NCI-H2081 (cell line): Measurements from ENCODE around the gene PCDHGC4.

Experiments used
- DNase-seq, 2 experiments: peaks; one replicate each; lab custom pipeline; 2025; lab: John Stamatoyannopoulos, UW

The PCDHGC4 gene

DNA sequence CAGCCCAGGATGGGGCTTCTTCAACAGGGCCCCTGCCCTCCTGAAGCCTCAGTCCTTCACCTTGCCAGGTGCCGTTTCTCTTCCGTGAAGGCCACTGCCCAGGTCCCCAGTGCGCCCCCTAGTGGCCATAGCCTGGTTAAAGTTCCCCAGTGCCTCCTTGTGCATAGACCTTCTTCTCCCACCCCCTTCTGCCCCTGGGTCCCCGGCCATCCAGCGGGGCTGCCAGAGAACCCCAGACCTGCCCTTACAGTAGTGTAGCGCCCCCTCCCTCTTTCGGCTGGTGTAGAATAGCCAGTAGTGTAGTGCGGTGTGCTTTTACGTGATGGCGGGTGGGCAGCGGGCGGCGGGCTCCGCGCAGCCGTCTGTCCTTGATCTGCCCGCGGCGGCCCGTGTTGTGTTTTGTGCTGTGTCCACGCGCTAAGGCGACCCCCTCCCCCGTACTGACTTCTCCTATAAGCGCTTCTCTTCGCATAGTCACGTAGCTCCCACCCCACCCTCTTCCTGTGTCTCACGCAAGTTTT, 27.6 kb downstream of the PCDHGC4 start:
- DNase-seq = peak; percentile 68 to 77

DNA sequence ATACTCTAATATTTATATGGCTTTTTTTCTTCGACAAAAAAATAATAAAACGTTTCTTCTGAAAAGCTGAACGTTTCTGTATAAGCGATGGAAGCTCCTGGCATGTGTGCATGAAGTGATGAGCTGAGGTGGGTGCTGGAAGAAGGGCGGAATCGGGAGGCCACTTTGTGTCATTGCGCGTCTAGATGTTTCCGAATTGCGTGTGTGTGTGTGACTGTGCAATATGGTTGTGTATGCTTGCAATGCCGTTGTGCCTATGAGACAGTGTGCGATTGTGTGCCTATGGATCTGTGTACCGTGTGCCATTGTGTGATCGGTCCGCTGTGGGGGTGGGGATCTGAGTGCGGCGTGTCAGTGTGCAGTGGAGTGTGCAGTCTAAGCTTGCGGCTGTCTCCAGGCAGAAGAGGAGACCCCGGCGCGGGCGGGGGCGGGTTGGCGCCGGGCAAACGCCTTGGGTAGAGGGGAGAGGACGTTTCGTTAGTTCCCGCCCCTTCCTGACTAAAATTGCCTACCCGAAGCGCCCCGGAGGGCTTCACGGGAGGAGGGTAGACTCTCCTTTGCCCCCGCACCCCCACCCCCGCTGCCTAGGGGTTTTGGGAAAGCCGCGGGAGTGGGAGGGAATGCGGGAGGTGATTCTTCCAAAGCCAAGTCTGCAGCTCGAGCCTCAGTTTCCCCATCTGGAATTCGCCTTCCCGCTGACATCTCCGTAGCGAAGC, 28.2 kb downstream of the PCDHGC4 start:
- peak; percentile 23 to 37 for DNase-seq

DNA sequence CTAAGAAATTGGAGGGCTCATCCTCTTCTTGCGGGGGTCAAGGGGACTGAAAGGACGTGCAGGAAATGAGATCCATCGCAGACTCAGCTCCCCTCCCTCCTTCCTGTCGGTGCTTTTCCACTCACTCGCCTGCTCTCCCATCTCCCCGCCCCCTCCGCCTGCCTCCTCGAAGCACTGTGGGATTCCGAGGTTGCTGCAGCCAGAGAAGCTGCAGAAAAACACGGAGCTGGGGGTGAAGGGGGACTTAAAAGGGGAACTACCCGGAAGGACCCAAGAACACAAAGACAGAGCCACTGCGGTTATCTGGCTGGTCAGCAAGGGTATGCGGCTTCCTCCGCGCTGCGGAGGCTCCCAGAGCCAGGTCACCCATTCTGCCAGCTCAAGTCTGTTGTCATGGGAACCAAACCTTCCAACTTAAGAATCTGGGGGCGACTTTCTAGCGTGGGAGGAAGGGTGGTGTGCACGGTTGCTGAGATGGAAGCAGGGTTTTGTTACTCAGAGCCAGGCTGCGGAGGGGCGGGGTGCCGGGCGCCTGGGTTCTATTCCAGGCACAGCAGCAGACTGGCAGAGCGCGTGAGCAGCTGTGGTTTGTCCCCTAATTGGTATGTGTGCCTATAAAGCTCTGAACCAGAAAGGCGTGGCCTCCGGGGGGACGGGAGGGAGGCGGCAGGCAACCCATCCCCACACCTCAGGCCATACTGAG, 28.9 kb downstream of the PCDHGC4 start:
- peak; percentile 2 to 24 for DNase-seq

DNA sequence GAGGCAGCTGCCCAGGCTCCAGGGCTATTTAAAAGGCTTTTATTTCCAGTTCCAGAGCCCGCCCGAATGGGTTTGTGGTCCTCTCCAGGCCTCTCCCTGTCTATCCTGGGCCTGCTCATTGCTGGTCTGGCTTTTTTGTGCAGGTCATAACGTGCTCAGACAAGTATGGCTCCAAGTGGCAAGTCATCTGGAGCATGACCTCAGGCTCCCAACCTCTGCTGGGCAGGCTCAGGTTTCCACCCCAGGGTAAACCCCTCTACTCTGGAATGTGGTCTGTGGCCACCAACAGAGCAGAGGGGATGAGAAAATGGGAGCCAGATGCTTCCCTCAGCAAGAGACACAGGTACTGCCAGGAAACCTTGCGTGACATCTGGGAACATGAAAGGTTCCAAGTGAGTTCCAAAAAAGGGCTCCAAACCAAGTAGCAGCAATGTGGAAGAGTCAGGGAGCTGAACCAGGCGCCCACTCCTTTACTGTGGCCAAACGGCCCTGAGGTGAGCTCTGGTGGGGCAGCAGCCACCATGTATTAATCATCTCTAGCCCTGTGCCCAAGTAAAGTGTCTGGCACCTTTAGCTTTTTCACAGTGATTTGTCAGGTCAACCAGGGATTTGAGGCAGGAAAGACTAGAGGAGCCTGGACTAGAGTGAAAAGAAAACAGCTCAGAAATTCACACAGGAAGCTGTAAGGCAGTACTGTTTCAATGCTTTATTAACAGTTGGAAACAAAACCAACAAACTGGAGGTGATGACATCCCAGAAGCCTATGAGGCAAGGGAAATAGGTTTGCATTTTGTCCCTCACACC, 29.7 kb downstream of the PCDHGC4 start:
- DNase-seq = no peak

DNA sequence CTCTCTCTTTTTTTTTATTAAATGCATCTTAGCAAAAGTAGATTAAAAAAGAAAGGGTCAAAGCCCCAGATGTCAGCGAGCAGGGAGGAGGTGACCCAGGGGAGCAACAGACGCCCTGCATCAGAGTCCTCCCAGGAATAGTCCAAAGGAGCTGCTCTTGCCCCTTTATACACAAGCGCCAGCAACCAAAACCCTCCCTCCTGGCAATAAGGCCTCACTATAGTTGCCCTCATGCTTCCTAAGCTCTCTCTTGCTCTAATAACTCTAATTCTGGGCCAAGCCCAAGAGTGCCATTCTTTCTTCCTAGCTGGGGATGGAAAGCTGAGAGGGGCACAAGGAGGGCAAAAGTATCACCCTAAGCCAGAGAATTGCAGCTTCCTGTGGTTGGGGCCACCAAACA, 30.3 kb downstream of the PCDHGC4 start:
- no peak for DNase-seq

DNA sequence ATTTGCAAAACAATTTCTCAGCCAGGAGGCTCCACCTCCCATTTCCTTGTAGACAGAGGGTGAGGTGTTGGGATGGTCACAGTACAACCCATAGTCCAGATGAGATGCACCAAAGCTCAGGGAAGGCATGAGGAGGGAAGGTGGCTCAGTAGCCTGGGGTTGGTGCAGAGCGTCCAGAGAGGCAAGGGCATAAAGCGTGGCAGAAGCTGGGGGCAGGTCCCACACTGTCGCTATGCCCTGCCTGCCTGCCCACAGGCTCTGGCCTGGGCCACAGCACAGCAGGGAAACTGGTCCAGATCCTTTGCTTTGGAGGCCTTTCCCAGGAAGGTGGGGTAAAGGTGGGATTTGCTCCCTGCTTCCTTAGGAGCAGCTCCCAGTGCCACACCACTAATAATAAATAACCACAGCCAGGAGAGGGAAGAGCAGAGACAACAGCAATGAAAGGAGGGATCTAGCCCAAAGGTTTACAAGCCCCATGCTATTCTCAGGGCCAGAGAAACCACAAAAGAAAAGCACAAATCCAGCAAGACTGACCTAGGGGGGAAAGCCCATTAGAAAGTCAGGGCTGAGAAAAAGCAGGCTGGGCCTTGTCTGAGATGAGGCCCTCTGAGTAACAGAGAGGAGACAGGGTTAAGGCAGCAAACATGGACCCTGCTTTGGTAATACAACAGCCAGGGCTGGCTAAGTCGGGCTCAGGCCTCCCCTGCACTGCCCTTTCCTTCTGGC, 31.3 kb downstream of the PCDHGC4 start:
- no peak for DNase-seq

DNA sequence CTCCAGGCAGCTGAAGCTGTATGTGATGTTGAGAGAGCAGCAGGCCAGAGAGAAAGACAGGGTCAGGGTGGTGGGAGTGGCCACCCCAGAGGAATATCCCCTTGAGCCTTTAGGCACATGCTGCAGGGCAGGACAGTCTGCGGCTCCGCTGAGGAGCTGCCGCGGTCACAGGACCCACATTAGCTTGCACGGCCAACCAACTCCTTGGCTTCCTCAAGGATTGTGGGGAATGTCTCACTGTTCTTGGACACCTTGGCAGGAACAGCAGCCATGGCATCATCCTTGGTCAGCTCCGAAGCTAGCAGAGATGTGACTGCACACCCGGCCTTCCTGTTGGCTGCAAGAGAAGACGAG, 31.8 kb downstream of the PCDHGC4 start:
- DNase-seq = no peak

DNA sequence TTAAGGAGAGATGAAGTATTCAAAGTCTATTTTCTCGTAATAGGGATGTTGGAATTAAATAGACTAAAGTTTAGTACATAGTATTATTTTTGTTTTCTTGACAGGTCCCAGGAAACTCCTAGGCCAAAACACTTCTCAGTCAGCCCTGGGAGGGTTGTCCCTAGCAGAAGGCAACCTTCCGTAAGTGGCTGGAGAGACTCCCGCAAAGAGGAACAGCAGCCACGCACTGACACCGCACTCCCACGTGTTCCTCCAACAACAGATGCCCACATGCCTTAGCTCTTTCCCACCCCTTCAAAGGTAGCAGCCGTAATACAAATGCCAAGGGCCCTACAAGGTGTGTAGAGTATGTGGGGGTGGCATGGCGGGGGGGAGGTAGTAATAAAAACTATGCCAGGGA, 32.5 kb downstream of the PCDHGC4 start:
- DNase-seq = no peak

DNA sequence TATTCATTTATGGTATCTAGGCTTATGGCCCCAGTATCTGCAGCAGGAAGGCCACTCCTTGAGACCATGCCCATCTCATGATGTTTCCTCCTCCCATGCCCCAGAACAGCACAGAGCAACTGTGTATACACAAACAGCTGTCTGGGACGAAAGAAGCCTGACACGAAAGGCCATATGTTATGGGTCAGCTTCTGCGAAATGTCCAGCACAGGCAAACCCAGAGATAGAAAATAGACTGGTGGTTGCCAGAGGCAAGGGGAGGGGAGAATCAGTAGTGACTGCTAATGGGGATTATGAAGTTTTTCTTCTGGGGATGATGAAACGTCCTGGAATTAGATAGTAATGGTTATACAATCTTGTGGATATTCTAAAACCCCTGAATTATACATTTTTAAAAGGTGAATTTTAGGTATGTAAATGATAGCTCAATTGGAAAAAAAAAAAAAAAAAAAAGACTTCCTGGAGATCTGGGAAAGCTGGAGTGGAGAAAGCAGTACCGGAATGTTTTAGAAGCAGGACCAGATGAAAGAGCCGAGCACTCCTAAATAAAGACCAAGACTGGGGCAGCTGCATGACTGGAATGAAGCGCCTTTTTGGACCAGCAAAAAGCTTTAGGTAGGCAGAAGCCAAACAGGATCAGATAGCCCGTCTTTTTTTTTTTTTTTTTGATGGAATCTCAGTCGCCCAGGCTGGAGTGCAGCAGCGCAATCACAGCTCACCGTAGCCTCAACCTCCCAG, 33.2 kb downstream of the PCDHGC4 start:
- DNase-seq = no peak

DNA sequence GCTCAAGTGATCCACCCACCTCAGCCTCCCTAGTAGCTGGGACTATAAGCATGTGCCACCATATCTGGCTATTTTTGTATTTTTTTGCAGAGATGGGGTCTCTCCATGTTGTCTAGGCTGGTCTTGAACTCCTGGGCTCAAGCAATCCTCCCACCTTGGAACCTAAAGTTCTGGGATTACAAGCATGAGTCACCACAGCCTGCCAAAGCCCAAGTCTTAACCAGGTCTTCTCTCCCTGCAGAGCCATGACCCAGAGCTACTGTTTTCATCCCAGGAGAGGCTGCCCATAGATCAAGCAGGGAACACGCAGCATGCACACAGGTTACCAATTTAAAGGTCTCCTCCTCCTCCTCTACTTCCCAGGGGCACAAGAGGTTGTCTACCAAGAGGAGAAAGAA, 33.8 kb downstream of the PCDHGC4 start:
- DNase-seq = no peak

DNA sequence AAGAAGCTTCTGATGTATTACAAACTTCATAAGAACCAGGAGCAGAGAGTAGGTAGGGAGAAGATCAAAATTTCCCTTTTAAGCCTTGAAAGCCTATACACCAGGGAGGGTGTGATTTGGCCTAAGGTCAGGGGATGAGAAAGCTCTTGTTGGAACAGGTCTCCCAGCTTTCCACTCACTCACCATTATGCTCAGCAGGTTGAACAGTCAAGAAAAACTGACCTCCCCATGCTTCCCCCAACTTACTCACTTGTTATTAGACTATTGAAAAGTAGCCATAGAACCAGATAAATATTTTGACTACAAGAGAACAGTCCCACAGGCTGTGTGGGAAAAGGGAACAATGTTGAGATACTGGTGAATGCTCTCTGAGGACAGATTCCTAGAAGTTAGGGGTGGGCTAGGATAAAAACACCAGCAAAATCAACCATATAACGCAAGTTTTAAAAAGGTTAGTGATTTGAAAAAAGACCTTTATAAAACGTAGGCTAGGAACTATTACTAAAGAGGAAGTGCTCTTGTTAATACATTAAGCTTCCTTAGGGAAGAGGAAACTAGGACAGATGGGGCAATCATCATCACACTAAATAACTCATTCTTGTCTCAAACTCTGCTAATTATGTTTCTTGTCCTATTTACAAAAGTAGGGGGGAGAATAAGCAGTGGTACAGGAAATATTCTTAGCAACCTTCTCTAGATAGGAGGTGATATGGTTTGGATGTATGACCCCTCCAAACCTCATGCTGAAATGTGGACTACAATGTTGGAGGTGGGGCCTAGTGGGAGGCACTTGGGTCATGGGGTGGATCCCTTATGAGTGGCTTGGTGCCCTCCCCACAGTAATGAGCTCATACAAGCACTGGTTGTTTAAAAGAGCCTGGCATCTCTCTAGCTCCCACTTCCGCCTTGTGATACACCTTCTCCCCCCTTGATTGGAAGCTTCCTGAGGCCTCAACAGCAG, 35.1 kb downstream of the PCDHGC4 start:
- no peak for DNase-seq

DNA sequence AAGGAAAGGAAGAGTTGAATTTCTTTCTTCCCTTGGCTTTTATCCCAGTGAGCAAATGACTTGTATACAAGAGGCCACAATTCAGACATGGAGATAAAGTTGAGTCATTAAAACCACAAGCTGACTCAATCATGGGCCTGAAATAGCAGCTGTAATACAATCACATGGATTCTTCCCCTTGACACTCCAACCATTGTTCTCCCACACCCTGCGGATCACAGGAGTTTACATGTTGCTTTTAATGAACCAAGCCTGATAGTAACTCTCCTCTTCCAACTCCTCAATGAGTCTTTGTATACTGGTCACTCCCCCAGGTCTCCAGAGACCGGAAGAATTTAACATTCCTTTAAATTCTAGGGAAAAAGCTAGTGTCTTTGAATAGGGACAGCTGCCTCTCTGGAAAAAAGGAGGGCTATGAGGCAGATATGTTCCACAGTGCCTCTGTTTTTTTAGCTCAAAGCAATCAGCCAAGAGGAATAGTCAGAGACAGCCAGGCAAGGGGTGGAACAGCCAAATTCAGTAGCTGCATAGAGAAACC, 36.5 kb downstream of the PCDHGC4 start:
- peak; percentile 0 to 1 for DNase-seq

DNA sequence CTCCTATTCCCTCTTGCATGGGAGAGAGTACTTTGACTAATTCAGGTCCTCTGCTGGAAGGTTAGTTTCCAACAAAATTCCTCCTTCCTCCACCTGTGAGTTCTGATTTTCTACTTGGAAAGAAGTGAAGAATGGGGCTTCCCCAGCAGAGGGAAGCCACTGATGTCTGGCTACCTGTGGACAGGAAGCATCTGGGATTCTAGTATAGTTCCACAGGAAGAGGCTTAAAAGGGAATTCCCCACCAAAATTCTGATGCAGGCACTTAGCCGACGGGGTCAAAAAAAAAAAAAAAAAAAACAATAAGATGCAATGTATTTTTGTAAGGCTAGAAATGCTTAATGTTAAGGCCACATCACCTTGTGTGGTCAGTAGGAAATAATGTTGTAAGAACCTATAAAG, 37.5 kb downstream of the PCDHGC4 start:
- no peak for DNase-seq

DNA sequence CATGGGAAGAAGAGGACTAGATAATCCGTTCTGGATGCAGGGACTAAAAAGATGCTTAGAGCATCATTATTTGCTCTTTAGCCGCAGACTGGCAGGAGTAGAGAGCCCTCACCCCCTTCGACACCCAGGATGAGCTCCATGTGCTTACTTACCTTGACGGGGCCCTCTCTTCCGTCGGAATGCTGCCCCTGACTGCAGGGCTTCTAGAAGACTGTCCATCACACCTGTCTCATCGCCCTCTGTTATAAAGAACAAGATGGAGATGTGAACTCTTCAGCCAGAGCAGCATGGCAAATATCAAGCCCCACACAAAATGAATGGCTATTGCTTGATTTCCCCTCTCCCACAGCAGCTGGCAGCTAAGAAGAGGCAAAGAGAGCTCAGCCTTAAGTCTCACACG, 39.2 kb downstream of the PCDHGC4 start:
- no peak for DNase-seq

DNA sequence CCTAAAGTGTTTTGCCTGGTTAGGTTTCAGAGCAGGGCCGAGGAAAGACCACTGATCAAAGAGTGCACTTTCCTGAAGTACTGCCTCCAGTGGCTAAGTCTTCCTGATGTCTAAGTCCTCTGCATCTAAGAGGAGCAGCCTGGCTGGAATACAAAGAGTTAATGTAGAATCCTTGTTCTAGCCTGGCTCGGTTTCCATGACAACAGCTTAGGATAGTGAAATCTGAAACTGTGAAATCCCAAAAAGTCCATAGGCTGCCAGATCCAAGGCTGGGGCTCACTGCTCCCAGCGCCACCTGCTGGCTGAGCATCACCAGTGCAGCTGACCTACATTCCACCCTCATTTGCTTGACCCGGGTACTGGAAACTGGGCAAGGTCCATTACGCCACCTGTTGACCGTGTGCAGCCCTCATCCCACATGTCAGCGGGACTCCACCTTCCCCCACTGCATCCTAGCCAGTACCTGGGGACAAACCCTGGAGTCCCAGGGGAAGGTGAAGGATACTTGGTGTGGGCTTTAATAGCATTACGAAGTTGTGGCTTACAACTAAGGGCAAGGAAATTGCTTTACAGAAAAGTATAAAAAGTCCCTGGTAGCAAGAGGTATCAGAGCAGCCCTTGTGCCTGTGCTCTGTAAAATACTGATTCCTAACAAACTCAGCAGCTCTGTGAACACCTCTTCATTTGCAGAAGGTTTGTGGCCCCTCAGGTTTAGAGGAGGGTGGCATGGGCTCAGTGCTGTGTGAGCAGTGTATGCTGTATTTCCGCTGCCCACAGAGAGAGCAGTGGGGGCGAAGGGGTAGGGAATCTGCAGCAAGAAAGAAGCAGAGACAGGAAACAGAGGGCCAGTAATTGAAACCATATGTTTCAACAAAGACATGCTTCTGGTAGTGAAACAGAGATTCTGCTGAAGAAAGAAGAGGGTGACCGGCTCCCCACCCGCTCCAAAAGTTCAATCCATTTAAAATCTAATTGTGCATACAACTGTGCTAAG, 40.1 kb downstream of the PCDHGC4 start:
- peak; percentile 71 to 73 for DNase-seq

DNA sequence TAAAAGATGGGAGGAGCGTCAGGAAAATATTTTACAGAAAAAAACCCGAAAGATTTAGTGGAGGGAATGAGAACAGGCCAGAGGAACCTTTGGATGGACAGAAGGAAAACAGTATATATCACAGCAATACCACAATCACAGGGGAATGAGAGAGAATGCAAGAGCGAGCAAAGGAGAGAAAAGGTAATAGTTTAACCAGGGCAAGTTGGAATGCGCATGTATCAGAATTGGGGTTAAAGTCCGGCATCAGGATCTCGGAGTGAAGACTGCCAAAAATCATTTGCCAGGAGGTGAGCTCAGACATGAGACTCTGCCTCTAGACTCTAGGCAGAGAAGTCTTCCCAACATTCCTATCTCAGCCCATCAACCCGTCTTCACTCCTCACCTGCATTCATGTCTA, 40.8 kb downstream of the PCDHGC4 start:
- DNase-seq = no peak

DNA sequence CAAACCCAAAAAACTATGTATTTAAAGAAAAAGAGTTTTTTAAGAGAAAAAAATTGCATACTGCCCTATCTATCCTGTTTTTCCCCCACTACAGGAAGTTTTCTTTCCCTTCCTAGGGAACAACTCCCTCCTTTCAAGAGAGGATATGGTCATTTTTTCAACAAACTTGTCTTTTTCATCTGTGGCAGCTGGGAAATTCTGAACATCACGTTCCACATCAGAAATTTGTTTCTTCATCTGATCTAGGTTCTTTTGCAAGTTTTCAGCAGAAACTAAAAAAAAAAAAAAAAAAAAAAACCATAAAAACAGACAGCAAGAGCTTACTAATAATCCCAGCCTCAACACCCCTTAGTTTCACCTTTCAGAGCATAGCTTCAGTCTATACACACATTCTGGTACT, 42.6 kb downstream of the PCDHGC4 start:
- DNase-seq = no peak

DNA sequence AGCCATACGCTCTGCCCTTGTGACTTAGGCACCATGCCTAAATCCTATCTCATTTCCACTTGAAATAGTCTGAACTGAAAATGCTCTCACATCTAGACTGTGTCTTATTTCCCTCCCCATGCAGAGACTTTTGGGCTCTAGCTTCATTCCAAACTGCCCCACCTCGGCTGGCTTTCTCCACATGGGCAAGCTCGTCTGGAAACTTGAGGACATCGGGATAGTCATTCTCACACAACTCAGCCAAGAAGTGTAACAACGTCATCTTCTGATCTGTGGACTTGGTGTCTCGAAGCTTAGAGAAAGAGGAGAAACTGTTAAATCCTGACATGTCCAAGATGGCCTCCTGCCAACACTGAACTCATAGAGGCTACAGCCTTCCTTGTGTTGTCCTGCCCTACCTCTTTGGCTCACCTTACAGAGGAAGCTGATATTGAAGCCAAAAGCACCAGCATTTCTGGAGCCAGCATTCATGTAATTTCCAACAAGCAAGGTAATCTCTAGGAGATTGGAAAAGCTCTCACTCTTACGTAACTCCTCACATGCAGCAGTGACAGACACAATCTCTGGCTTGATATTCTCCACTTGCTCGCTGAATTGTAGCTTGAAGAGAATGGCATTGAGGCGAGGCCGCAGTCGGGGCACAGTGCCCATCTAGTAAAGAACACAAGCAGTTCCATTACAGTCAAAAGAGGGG, 43.6 kb downstream of the PCDHGC4 start:
- no peak for DNase-seq
